GM12878 (cell line): Measurements from ENCODE around the gene THAP2. TPM values are rescaled to one million over a fixed set of nuclear protein-coding genes. Genes with fewer than 3 reads are reported as not detected.

Experiments used
- ATAC-seq: fragments of 200-7000 bp; cut with Tn5 transposase; 3 replicates; pipeline ENCODE4 v1.9.1; 2020; ENCODE audit warnings: mild to moderate bottlenecking, moderate library complexity
- BruUV-seq: library from RNA; stranded (reverse); fragments of 400-500 nt; replicated peaks from 2 replicates; lab custom pipeline; 2021; lab: Mats Ljungman, UMichigan
- CTCF ChIA-PET: fragments of 300-600 bp; sonication (Branson Sonifier 250); formaldehyde crosslinking; extraction: SDS; loops from one replicate; lab custom pipeline; 2021; ENCODE audit warnings: inconsistent platforms; lab: Yijun Ruan, JAX
- POLR2A ChIA-PET: fragments of 350-600 bp; formaldehyde crosslinking; extraction: SDS; loops from one replicate; lab custom pipeline; 2021; ENCODE audit warnings: inconsistent platforms; lab: Charles Lee
- RAD21 ChIA-PET: fragments of 300-600 bp; sonication (Branson Sonifier 250); formaldehyde crosslinking; loops from one replicate; lab custom pipeline; 2023; ENCODE audit warnings: antibody characterized with exemption; ENCODE audit not compliant: unreplicated experiment; lab: Charles Lee
- SMC1A ChIA-PET: fragments of 300-600 bp; sonication (Branson Sonifier 250); formaldehyde crosslinking; loops from one replicate; lab custom pipeline; 2023; ENCODE audit not compliant: unreplicated experiment, uncharacterized antibody; lab: Charles Lee
- DNase-seq: peaks from one replicate; pipeline ENCODE4 v3.0.0-alpha.2; 2011; ENCODE audit warnings: low read depth, low spot score
- FAIRE-seq: peaks from 3 replicates; lab custom pipeline; 2011; peaks lifted over from hg19 to GRCh38; lab: Jason Lieb, UNC
- H2AFZ ChIP-seq: 2 replicates; pipeline ENCODE4 v1.6.0; 2011; ENCODE audit warnings: low read depth, low read length, control low read depth; ENCODE audit not compliant: control insufficient read depth
- H3K27ac ChIP-seq: 2 replicates; pipeline ENCODE4 v1.5.1; 2011; ENCODE audit warnings: control low read depth; ENCODE audit not compliant: control insufficient read depth, insufficient read depth
- H3K27me3 ChIP-seq, 2 experiments: replicated peaks in 1 of 2; 2 replicates each; pipeline versions ENCODE4 v1.6.0 to v1.6.1; 2011; ENCODE audit warnings: low read length in 1 of 2; ENCODE audit not compliant: control insufficient read depth in 2 of 2, insufficient read depth in 2 of 2
- H3K36me3 ChIP-seq, 2 experiments: 2 replicates each; pipeline ENCODE4 v1.5.1; 2011; ENCODE audit warnings: low read length in 1 of 2; ENCODE audit not compliant: control insufficient read depth in 2 of 2, insufficient read depth in 2 of 2
- H3K4me1 ChIP-seq: 2 replicates; pipeline ENCODE4 v1.6.1; 2011; ENCODE audit warnings: mild to moderate bottlenecking, low read length, moderate library complexity, mixed read lengths; ENCODE audit not compliant: control insufficient read depth, insufficient read depth
- H3K4me2 ChIP-seq: 2 replicates; pipeline ENCODE4 v1.6.0; 2011; ENCODE audit warnings: control low read depth; ENCODE audit not compliant: control insufficient read depth, insufficient read depth
- H3K4me3 ChIP-seq: fragments of 200-600 bp; sonication (generic); 2 replicates; pipeline ENCODE4 v1.5.1; 2016
- H3K79me2 ChIP-seq: 2 replicates; pipeline ENCODE4 v1.6.0; 2011; ENCODE audit warnings: low read length; ENCODE audit not compliant: control insufficient read depth, insufficient read depth
- H3K9ac ChIP-seq: 2 replicates; pipeline ENCODE4 v1.8.0; 2011; ENCODE audit warnings: low read length, control low read depth, mixed read lengths; ENCODE audit not compliant: control insufficient read depth, insufficient read depth
- H3K9me3 ChIP-seq: replicated peaks from 3 replicates; pipeline ENCODE4 v1.5.1; 2011; ENCODE audit warnings: mild to moderate bottlenecking, low read length; ENCODE audit not compliant: control insufficient read depth, insufficient read depth
- H4K20me1 ChIP-seq: 2 replicates; pipeline ENCODE4 v1.6.0; 2011; ENCODE audit not compliant: control insufficient read depth, insufficient read depth
- BCL11A ChIP-seq: IDR thresholded peaks from 2 replicates; pipeline ENCODE4 v1.6.1; 2011; ENCODE audit warnings: low read depth, low read length
- IRF5 ChIP-seq: fragments of 450-650 bp; IDR thresholded peaks from 2 replicates; pipeline ENCODE4 v1.6.1; 2017; ENCODE audit warnings: borderline replicate concordance
- JUNB ChIP-seq: IDR thresholded peaks from 2 replicates; pipeline ENCODE4 v1.6.1; 2016; ENCODE audit warnings: antibody characterized with exemption, mild to moderate bottlenecking
- TAF1 ChIP-seq: IDR thresholded peaks from 2 replicates; pipeline ENCODE4 v1.6.1; 2011; ENCODE audit warnings: mild to moderate bottlenecking, low read depth, low read length, borderline replicate concordance
- WGBS: methylation state at CpG from one replicate; pipeline ENCODE4 v1.1.6; 2016; ENCODE audit warnings: low lambda C conversion rate; ENCODE audit not compliant: insufficient replicate concordance, insufficient coverage; ENCODE audit errors: missing lambda C conversion rate; 5-methylcytosine and 5-hydroxymethylcytosine counted together
- in situ Hi-C: fragments of 300-500 bp; cut with MboI; formaldehyde crosslinking; loops from 9 replicates; pipeline ENCODE4 v1.14.3; 2018; ENCODE audit warnings: mixed read lengths
- intact Hi-C: fragments of 100-400 bp; cut with micrococcal nuclease; formaldehyde crosslinking; loops from one replicate; pipeline ENCODE4 v1.14.2; 2022; ENCODE audit not compliant: unreplicated experiment
- polyA plus RNA-seq, 11 experiments: library from polyadenylated mRNA; depleted of rRNA in 4 of 11; unstranded in 6 of 11; stranded (reverse) in 5 of 11; fragments of >200 nt; fragmentation: Nextera tagmentation in 4 of 11; fragmentation: Illumina TruSeq in 1 of 11; extraction: Ambion mirVana in 4 of 11; extraction: Trizol in 1 of 11; gene quantifications; 1 replicate in 1 of 11; 2 replicates in 10 of 11; pipeline versions ENCODE4 v1.2.1 to v1.2.3, GENCODE V29; 2011 to 2016; ENCODE audit warnings: inconsistent platforms in 2 of 11, missing spikeins in 2 of 11, low read depth in 1 of 11
- total RNA-seq, 4 experiments: library from RNA; depleted of rRNA in 3 of 4; stranded (reverse); fragments of >200 nt in 3 of 4; fragmentation: Illumina TruSeq in 1 of 4; extraction: Trizol in 1 of 4; gene quantifications; 2 replicates each; pipeline versions ENCODE4 v1.2.1 to v1.2.3, GENCODE V29; 2013 to 2021
- TF ChIP-seq, protein P1 (sequence below): fragments of 450-650 bp; conservative IDR thresholded peaks from 2 replicates; pipeline ENCODE4 v1.6.1; 2017; ENCODE audit warnings: mild to moderate bottlenecking, moderate library complexity
- TF ChIP-seq, protein P2 (sequence below): fragments of 450-650 bp; IDR thresholded peaks from 2 replicates; pipeline ENCODE4 v1.6.1; 2018; ENCODE audit warnings: borderline replicate concordance, mild to moderate bottlenecking; ENCODE audit not compliant: partially characterized antibody
- TF ChIP-seq, protein P3 (sequence below): fragments of 450-650 bp; IDR thresholded peaks from 2 replicates; pipeline ENCODE4 v1.6.1; 2017; ENCODE audit warnings: low read depth, mild to moderate bottlenecking, moderate library complexity

The THAP2 gene
- total and polyA plus RNA-seq, 10 of the 15 experiments (the other 5 are each of a cell fraction or from before 2014, with no cell fraction given): 4.1 to 18.0 (median 7.3) TPM

GRCh38 chr12:71642264-71642663 is 21.8 kb upstream of the THAP2 start:
- in situ Hi-C loops: no loop called here
- H3K4me2 ChIP-seq: no peak overlapping the region; the same call in 1 of the 2 replicates
- H2AFZ ChIP-seq: no peak overlapping the region
- H3K27ac ChIP-seq: no peak overlapping the region
- BruUV-seq: no TSS peak
- no peaks in the 10 kb centered on the region; the same call in 2 of the 3 replicates for H3K9me3 ChIP-seq
- DNase-seq: no peak
- H3K4me1 ChIP-seq: peaks cover 7% of the 10 kb centered on the region
- ChIA-PET RAD21 (interaction anchor here (0.9 to 1.0 kb wide), 2 partner anchors 105 to 226 kb away, joined by 3 to 6 read pairs; no protein-coding TSS in a partner anchor), POLR2A (interaction anchor here (0.6 to 0.9 kb wide), 2 partner anchors 21 to 110 kb away, joined by 3 read pairs; no protein-coding TSS in a partner anchor), SMC1A (interaction anchor here (0.6 to 1.7 kb wide), 5 partner anchors 9 to 278 kb away, joined by 3 to 15 read pairs (median 5); no protein-coding TSS in a partner anchor), CTCF (interaction anchor here (0.9 to 2.0 kb wide), 4 partner anchors 18 to 105 kb away, joined by 3 to 8 read pairs (median 4); partner anchors contain the start of gene THAP2)
- no peaks in the 10 kb centered on the region for H4K20me1 ChIP-seq
- peaks cover 5 to 29% of the 10 kb centered on the region in 2 experiments for H3K36me3 ChIP-seq
- TF ChIP-seq, protein P1, sequence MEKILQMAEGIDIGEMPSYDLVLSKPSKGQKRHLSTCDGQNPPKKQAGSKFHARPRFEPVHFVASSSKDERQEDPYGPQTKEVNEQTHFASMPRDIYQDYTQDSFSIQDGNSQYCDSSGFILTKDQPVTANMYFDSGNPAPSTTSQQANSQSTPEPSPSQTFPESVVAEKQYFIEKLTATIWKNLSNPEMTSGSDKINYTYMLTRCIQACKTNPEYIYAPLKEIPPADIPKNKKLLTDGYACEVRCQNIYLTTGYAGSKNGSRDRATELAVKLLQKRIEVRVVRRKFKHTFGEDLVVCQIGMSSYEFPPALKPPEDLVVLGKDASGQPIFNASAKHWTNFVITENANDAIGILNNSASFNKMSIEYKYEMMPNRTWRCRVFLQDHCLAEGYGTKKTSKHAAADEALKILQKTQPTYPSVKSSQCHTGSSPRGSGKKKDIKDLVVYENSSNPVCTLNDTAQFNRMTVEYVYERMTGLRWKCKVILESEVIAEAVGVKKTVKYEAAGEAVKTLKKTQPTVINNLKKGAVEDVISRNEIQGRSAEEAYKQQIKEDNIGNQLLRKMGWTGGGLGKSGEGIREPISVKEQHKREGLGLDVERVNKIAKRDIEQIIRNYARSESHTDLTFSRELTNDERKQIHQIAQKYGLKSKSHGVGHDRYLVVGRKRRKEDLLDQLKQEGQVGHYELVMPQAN: no peak
- TF ChIP-seq, protein P2, sequence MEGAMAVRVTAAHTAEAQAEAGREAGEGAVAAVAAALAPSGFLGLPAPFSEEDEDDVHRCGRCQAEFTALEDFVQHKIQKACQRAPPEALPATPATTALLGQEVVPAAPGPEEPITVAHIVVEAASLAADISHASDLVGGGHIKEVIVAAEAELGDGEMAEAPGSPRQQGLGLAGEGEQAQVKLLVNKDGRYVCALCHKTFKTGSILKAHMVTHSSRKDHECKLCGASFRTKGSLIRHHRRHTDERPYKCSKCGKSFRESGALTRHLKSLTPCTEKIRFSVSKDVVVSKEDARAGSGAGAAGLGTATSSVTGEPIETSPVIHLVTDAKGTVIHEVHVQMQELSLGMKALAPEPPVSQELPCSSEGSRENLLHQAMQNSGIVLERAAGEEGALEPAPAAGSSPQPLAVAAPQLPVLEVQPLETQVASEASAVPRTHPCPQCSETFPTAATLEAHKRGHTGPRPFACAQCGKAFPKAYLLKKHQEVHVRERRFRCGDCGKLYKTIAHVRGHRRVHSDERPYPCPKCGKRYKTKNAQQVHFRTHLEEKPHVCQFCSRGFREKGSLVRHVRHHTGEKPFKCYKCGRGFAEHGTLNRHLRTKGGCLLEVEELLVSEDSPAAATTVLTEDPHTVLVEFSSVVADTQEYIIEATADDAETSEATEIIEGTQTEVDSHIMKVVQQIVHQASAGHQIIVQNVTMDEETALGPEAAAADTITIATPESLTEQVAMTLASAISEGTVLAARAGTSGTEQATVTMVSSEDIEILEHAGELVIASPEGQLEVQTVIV: no peak
- TF ChIP-seq IRF5 (no peak), TAF1 (no peak), BCL11A (no peak), JUNB (peak; percentile 21)
- TF ChIP-seq, protein P3, sequence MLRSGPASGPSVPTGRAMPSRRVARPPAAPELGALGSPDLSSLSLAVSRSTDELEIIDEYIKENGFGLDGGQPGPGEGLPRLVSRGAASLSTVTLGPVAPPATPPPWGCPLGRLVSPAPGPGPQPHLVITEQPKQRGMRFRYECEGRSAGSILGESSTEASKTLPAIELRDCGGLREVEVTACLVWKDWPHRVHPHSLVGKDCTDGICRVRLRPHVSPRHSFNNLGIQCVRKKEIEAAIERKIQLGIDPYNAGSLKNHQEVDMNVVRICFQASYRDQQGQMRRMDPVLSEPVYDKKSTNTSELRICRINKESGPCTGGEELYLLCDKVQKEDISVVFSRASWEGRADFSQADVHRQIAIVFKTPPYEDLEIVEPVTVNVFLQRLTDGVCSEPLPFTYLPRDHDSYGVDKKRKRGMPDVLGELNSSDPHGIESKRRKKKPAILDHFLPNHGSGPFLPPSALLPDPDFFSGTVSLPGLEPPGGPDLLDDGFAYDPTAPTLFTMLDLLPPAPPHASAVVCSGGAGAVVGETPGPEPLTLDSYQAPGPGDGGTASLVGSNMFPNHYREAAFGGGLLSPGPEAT: no peak
- FAIRE-seq: no peak
- no peak overlapping the region for H3K9ac ChIP-seq
- 52% methylated on average over 2 of the region's 2 CpGs for WGBS
- H3K4me3 ChIP-seq: no peak overlapping the region
- intact Hi-C loops: no loop called here
- ATAC-seq: peak; percentile 44
- H3K79me2 ChIP-seq: no peaks in the 10 kb centered on the region; the same call in none of the 2 replicates
- no peaks in the 10 kb centered on the region for H3K27me3 ChIP-seq
